Gastroesophageal sphincter (tissue), 3 donors: ENCODE measurements around the gene TREH.

ENCODE experiments used
- POLR2A ChIP-seq, 2 donors: fragments of 450-650 bp; IDR thresholded peaks; one replicate each; pipeline ENCODE4 v1.6.1; 2017; ENCODE audit warnings: antibody characterized with exemption in 2 of 2, mild to moderate bottlenecking in 2 of 2, moderate library complexity in 1 of 2
- POLR2AphosphoS5 ChIP-seq: sonication (generic); formaldehyde crosslinking; IDR thresholded peaks from one replicate; pipeline ENCODE4 v1.6.1; 2017; ENCODE audit warnings: antibody characterized with exemption
- TF ChIP-seq, protein P1 (sequence below), 4 experiments: fragments of 200-600 bp in 2 of 4; fragments of 450-650 bp in 2 of 4; sonication (generic) in 1 of 4; IDR thresholded peaks; one replicate each; pipeline ENCODE4 v1.5.1; 2017 to 2019; ENCODE audit warnings: antibody characterized with exemption in 4 of 4, mild to moderate bottlenecking in 2 of 4, moderate library complexity in 2 of 4

DNA sequence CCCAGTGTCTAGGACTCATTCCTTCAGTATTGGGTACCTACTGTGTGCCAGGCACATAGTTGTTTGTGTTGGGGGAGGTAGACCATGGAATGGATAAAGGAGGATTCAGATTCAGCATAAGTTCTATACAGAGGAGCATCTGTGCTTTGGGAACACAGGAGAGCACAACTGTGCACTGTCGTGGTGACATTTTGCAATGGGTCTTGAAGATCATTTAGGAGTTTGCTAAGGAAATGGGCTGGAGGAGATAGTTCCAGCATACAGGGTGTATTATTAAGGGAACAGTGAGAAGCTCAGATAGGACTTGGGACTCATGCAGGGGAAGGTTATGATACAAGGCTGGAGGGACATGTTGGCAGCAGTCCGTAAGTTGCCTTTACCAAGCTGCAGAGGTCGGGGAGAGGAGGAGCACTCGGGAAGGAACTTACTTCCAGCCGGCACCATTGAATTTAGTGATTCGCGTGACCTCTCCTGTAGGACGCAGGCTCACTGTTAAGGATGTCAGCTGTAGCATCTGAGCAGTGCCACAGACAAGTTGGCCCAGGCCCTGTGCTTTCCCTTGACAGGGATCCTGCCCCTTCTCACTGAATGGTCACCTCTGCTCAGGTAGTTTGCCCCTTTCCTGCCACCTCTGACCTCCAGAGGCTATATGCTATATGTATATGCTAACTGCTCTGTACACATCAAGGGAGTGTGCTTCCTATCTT is 25.6 kb downstream of the TREH start:
- TF ChIP-seq, protein P1, sequence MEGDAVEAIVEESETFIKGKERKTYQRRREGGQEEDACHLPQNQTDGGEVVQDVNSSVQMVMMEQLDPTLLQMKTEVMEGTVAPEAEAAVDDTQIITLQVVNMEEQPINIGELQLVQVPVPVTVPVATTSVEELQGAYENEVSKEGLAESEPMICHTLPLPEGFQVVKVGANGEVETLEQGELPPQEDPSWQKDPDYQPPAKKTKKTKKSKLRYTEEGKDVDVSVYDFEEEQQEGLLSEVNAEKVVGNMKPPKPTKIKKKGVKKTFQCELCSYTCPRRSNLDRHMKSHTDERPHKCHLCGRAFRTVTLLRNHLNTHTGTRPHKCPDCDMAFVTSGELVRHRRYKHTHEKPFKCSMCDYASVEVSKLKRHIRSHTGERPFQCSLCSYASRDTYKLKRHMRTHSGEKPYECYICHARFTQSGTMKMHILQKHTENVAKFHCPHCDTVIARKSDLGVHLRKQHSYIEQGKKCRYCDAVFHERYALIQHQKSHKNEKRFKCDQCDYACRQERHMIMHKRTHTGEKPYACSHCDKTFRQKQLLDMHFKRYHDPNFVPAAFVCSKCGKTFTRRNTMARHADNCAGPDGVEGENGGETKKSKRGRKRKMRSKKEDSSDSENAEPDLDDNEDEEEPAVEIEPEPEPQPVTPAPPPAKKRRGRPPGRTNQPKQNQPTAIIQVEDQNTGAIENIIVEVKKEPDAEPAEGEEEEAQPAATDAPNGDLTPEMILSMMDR (IDR thresholded peaks at IDR 0.05) = no peak
- TF ChIP-seq POLR2AphosphoS5 (no peak), POLR2A (IDR thresholded peaks at IDR 0.05) (no peak)
